Measurements from ENCODE around the gene CDK18.

CDK18 gene

GRCh38 chr1:205567716-205568115 lies 63.2 kb downstream of the CDK18 start:
- no peak overlapping the region for H3K4me3 ChIP-seq (ENCODE audit: low read depth, low read length)
- no peak for TF ChIP-seq CTCF (IDR thresholded peaks at IDR 0.05; ENCODE audit: borderline replicate concordance, insufficient read depth, low read depth, low read length)

- TF ChIP-seq CTCF (IDR thresholded peaks at IDR 0.05; ENCODE audit: borderline replicate concordance, insufficient read depth, low read depth, low read length) = no peak
- no peak overlapping the region for H3K4me3 ChIP-seq (ENCODE audit: low read depth, low read length)
Measured at GRCh38 chr1:205568135-205568468, 63.6 kb downstream of the CDK18 start.

- no peak for TF ChIP-seq CTCF (IDR thresholded peaks at IDR 0.05; ENCODE audit: borderline replicate concordance, insufficient read depth, low read depth, low read length)
- H3K4me3 ChIP-seq (ENCODE audit: low read depth, low read length) = no peak overlapping the region
Measured at GRCh38 chr1:205568469-205569361, 64.2 kb downstream of the CDK18 start.

GRCh38 chr1:205569411-205570172 lies 65.1 kb downstream of the CDK18 start:
- TF ChIP-seq CTCF (IDR thresholded peaks at IDR 0.05; ENCODE audit: borderline replicate concordance, insufficient read depth, low read depth, low read length) = no peak
- H3K4me3 ChIP-seq (ENCODE audit: low read depth, low read length) = no peak overlapping the region

- TF ChIP-seq CTCF (IDR thresholded peaks at IDR 0.05; ENCODE audit: borderline replicate concordance, insufficient read depth, low read depth, low read length) = no peak
- H3K4me3 ChIP-seq (ENCODE audit: low read depth, low read length) = no peak overlapping the region
Measured at GRCh38 chr1:205570173-205570501, 65.7 kb downstream of the CDK18 start.

GRCh38 chr1:205570796-205571537 lies 66.5 kb downstream of the CDK18 start:
- no peak for TF ChIP-seq CTCF (IDR thresholded peaks at IDR 0.05; ENCODE audit: borderline replicate concordance, insufficient read depth, low read depth, low read length)
- no peak overlapping the region for H3K4me3 ChIP-seq (ENCODE audit: low read depth, low read length)
